Skin epidermis (tissue), 12 donors: ENCODE results near the gene TBC1D1.

Experiments used
- H3K27ac ChIP-seq, 21 experiments: fragments of 200-600 bp; sonication (generic) in 11 of 21; one replicate each; pipeline ENCODE4 v1.5.0; 2020; ENCODE audit warnings: mild to moderate bottlenecking in 3 of 21, inconsistent platforms in 2 of 21, moderate library complexity in 2 of 21
- H3K4me3 ChIP-seq, 7 experiments: fragments of 200-600 bp; sonication (generic) in 2 of 7; one replicate each; pipeline ENCODE4 v1.5.0; 2020; ENCODE audit warnings: inconsistent platforms in 2 of 7, mild to moderate bottlenecking in 2 of 7, moderate library complexity in 1 of 7

The TBC1D1 gene

DNA sequence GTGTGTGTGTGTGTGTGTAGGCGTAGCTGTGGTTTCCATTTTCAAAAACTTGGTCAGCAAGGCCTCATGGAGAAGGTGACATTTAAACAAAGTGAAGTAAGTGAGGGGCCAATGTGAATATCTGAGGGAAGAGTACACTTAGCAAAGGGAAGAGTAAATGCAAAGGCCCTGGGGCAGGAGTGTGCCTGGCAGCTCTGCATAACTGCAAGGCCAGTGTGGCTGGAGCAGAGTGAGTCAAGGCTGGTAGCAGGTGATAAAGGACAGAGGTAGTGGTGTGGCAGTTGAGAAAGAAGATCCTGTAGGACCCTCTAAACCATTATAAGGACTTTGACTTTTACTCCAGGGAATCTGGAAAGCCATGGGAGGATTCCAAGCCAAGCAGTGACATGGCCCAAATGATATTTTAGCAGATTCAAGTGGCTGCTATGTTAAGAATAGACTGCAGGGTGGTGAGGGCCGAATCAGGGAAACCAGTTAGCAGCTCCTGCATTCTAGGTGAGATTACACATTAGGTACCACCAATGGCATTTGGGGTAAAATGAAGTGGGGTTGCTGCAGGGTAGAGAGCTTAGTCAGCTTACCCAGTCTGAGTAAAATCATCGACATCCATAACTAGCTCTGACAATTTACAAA is 5.9 kb upstream of the TBC1D1 start:
- H3K4me3 ChIP-seq, result no peak overlapping the region
- no peak overlapping the region for H3K27ac ChIP-seq

GRCh38 chr4:37885496-37885895 is 5.4 kb upstream of the TBC1D1 start:
- Histone ChIP-seq H3K4me3 (no peak overlapping the region), H3K27ac (no peak overlapping the region)

GRCh38 chr4:37889849-37890800 is 759 bp upstream of the TBC1D1 start:
- Histone ChIP-seq H3K4me3 (peak overlapping the region; percentile 55 to 88 (median 81)), H3K27ac (peak overlapping the region in 15 of 21 experiments; percentile 47 to 90 (median 77))

GRCh38 chr4:37891260-37892159 is 626 bp downstream of the TBC1D1 start:
- Histone ChIP-seq H3K4me3 (peak overlapping the region; percentile 55 to 88 (median 81)), H3K27ac (peak overlapping the region in 20 of 21 experiments; percentile 5 to 90 (median 77))

- Histone ChIP-seq H3K27ac (peak overlapping the region in 4 of 21 experiments; percentile 3 to 85 (median 72)), H3K4me3 (no peak overlapping the region)
Measured at GRCh38 chr4:37892641-37893040, 1.8 kb downstream of the TBC1D1 start.

DNA sequence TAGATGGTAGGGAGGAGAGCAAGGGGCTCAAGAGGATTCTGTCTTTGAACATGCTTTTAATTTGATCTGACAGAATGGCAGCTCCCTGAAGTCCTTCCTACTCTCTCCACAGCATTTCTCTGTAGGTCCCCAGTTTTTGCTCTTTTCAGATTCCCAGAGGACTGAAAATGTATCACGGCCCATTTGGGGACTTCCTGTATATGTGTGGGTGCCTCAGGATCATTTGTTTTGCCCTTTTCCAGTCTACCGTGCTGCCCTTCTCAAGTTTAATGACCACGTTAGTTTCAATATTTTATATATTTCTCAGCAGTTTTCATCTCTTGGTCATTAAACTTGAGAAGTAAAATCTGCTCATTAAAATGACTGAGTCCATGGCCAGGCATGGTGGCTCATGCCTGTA is 2.3 kb downstream of the TBC1D1 start:
- peak overlapping the region in 2 of 21 experiments; percentile 65 to 85 for H3K27ac ChIP-seq
- H3K4me3 ChIP-seq, result no peak overlapping the region

- no peak overlapping the region for H3K4me3 ChIP-seq
- no peak overlapping the region for H3K27ac ChIP-seq
Measured at GRCh38 chr4:37895271-37895670, 4.4 kb downstream of the TBC1D1 start.

DNA sequence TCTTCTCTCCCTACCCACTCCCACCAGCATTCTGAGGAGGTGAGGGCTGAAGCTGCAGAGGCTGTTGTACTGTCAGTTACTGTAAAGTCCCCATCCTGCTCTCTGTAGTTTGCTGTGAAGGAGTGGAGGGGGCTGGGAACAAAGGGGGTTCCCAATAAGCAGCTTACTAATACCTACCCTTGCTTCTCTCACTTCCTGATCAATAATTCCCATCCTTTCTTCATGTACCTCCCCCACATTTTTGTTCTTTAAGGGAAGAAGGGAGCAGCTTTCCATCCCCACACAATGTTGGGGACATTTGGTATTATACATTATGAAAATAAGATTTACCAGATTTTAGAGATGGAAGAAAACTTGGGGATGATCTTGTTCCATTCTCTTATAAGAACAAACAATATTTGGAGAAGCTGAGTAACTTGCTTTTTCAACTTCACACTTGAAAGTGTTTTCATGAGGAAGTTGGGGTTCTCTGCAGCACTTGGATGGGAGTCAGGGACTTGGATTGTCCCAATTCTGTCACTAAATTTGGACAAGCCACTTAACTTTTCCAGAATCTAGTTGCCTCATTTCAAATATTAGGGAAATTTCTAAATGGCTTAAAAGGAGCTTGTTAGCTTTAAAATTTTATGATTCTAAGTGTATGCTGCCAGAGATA is 5.4 kb downstream of the TBC1D1 start:
- no peak overlapping the region for H3K27ac ChIP-seq
- H3K4me3 ChIP-seq, result no peak overlapping the region

GRCh38 chr4:37902212-37902611 is 11.3 kb downstream of the TBC1D1 start:
- Histone ChIP-seq H3K27ac (no peak overlapping the region), H3K4me3 (no peak overlapping the region)

DNA sequence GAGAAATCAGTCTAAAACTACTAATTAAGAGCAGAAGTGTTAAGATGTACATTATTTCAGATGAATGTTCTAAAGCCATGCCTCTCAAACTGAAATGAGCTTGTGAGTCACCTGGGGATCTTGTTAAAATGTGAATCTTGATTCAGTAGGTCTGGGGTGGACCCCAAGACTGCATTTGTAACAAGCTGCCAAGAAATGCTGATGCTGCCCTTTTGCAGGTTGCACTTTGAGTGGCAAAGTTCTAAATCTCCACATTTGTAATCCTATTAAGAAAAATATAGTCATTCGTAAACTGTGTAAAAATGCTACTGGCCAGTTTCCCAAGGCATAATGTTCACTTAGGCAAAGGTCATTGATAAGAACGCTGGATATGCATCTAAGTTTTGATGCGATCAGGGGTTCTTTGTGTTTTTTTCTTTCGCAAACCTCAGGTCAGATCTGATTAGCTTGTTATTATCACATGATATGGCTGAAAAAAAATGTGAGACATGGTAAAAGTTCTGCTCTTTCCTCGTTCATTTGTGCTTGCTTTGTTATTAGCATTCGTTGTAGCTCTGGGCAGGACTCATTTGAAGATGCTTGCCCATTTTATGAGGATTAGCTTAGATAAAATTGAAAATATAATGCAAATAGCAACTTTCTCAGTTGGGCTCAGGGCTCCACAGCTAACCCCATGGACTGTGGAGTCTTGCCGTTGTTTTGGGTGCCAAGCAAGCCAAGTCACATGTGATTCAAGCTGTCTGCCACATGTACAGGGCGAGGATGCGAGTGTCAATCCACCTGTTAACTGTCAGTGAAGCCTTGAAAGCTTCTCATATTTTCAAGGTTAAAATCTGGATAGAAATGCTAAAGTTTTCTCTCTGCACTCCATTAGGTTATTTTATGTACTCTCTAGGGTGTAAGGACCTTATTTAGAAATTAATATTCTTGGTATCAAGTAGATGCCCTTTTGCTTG is 12.1 kb downstream of the TBC1D1 start:
- Histone ChIP-seq H3K27ac (no peak overlapping the region), H3K4me3 (no peak overlapping the region)

GRCh38 chr4:37903901-37904300 is 13.0 kb downstream of the TBC1D1 start:
- no peak overlapping the region for H3K27ac ChIP-seq
- H3K4me3 ChIP-seq, result no peak overlapping the region

DNA sequence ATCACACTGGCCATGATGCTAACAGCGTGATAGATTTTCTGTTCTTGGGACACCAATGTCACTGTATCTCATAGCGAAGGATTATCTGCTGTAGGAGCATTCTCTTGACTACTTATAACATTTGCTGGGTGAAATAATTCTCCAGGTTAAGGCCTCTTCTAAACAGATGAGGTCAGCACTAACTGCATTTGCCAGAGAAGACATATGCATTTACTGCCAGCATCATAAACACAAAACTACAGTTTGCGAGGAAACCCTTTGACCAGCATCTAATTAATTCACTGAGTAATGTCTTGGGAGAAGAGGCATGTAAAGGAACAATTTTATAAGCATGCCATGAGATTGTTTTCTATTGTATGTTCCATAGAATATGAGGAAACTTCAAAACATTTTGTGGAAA is 13.9 kb downstream of the TBC1D1 start:
- Histone ChIP-seq H3K27ac (no peak overlapping the region), H3K4me3 (no peak overlapping the region)

DNA sequence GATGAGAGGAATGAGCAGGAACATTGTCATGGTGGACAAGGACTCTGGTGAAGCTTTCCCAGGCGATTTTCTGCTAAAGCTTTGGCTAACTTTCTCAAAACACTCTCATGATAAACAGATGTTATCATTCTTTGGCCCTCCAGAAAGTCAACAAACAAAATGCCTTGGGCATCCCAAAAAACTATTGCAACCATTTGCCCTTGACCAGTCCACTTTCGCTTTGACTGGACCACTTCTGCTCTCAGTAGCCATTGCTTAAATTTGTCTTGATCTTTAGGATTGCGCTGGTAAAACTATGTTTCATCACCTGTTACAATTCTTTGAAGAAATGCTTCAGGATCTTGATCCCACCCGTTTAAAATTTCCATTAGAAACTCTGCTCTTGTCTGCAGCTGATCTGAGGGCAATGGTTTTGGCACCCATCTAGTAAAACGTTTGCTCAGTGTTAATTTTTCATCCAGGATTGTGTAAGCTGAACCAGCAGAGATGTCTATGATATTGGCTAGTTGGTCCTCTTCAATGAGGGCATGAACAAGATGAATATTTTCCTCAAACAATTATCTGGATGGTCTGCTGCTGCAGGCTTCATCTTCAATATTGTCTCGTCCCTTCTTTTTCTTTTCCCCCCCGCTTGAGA is 14.8 kb downstream of the TBC1D1 start:
- Histone ChIP-seq H3K4me3 (no peak overlapping the region), H3K27ac (no peak overlapping the region)

GRCh38 chr4:37908488-37909331 is 17.8 kb downstream of the TBC1D1 start:
- Histone ChIP-seq H3K27ac (peak overlapping the region in 1 of 21 experiments; percentile 2), H3K4me3 (no peak overlapping the region)

DNA sequence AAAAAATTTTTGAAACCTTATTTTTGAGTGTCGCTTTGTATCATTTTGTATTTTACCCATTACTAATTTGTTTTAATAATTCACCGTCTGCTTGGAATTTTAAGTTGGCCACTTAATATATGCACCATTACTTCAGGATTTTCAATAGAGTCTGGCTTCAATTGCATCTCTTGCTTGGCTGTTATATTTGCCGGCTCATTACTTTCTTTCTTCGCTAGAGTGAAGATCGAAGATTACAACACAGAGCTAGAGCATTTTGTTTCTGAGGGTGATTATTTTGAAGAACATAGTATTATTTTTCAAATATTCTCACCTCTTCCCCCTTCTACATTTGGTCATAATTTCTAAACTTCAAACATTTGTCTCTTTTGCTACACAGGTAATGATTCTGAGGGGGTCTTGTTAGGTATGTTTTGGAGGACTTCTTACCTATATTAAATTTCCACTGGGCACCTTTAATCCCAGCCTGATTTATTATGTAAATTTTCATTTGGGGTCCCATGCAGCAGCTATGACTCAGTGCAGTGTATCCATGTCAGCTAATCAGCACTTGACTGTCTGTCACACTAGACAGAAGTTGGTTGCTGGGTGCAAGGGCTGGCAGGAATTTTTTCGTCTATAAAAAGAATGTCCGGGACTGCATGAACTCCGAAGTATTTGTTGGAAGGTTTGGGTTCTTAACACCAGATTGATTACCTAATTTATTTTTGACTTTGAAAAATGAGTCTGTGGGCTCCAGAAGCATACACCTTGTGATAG is 18.6 kb downstream of the TBC1D1 start:
- H3K27ac ChIP-seq, result no peak overlapping the region
- H3K4me3 ChIP-seq, result no peak overlapping the region

- no peak overlapping the region for H3K27ac ChIP-seq
- H3K4me3 ChIP-seq, result no peak overlapping the region
Measured at GRCh38 chr4:37910091-37910486, 19.2 kb downstream of the TBC1D1 start.
